Measurements from ENCODE around the gene NAPEPLD.
"Not testable (repeated sequence)": the region's sequence is repeated elsewhere in the genome, so short reads cannot be mapped to it uniquely, and the experiment has no call there.

The NAPEPLD gene

GRCh38 chr7:103129702-103130549 lies 19.0 kb downstream of the NAPEPLD start:
- Mint-ChIP-seq H3K4me3 (no peak overlapping the region), H3K9me3 (no peaks in the 10 kb centered on the region), H3K4me1 (peaks cover 7% of the 10 kb centered on the region), H3K27ac (no peak overlapping the region), H3K36me3 (peaks cover 24% of the 10 kb centered on the region)
- ATAC-seq (no peak), DNase-seq (ENCODE audit: low spot score in 2 of 2) (no peak)

- Mint-ChIP-seq H3K4me3 (no peak overlapping the region), H3K4me1 (peaks cover 5% of the 10 kb centered on the region), H3K9me3 (no peaks in the 10 kb centered on the region), H3K27ac (no peak overlapping the region), H3K36me3 (peaks cover 30% of the 10 kb centered on the region)
- DNase-seq (ENCODE audit: low spot score in 2 of 2), result no peak
- ATAC-seq, result no peak
These were observed 21.9 kb downstream of the NAPEPLD start for GRCh38 chr7:103127006-103127405.

- Mint-ChIP-seq H3K36me3 (peaks cover 43% of the 10 kb centered on the region), H3K9me3 (no peaks in the 10 kb centered on the region), H3K4me1 (peaks cover 5% of the 10 kb centered on the region), H3K4me3 (no peak overlapping the region), H3K27ac (no peak overlapping the region)
- no peak for ATAC-seq
- no peak for DNase-seq (ENCODE audit: low spot score in 2 of 2)
These were observed 24.4 kb downstream of the NAPEPLD start for GRCh38 chr7:103124429-103124979.

- ATAC-seq (no peak), DNase-seq (ENCODE audit: low spot score in 2 of 2) (no peak)
- H3K4me3 Mint-ChIP-seq, result no peak overlapping the region
- H3K9me3 Mint-ChIP-seq, result no peaks in the 10 kb centered on the region
- peaks cover 44% of the 10 kb centered on the region for H3K36me3 Mint-ChIP-seq
- no peak overlapping the region for H3K27ac Mint-ChIP-seq
- peaks cover 5% of the 10 kb centered on the region for H3K4me1 Mint-ChIP-seq
These were observed 25.4 kb downstream of the NAPEPLD start for GRCh38 chr7:103123529-103123928.

GRCh38 chr7:103121641-103122040 lies 27.3 kb downstream of the NAPEPLD start:
- no peak overlapping the region for H3K27ac Mint-ChIP-seq
- peaks cover 31% of the 10 kb centered on the region for H3K36me3 Mint-ChIP-seq
- no peaks in the 10 kb centered on the region for H3K9me3 Mint-ChIP-seq
- peaks cover 5% of the 10 kb centered on the region for H3K4me1 Mint-ChIP-seq
- no peak for DNase-seq (ENCODE audit: low spot score in 2 of 2)
- ATAC-seq, result no peak
- H3K4me3 Mint-ChIP-seq, result no peak overlapping the region

- DNase-seq (ENCODE audit: low spot score in 2 of 2) (no peak), ATAC-seq (no peak)
- H3K36me3 Mint-ChIP-seq, result peaks cover 22% of the 10 kb centered on the region
- H3K4me3 Mint-ChIP-seq, result no peak overlapping the region
- H3K9me3 Mint-ChIP-seq, result no peaks in the 10 kb centered on the region
- peaks cover 5% of the 10 kb centered on the region for H3K4me1 Mint-ChIP-seq
- no peak overlapping the region for H3K27ac Mint-ChIP-seq
These were observed 28.5 kb downstream of the NAPEPLD start for GRCh38 chr7:103120362-103120761.

- peaks cover 22% of the 10 kb centered on the region for H3K36me3 Mint-ChIP-seq
- no peak overlapping the region for H3K4me3 Mint-ChIP-seq
- DNase-seq (ENCODE audit: low spot score in 2 of 2) (no peak), ATAC-seq (no peak)
- H3K9me3 Mint-ChIP-seq, result no peaks in the 10 kb centered on the region
- peaks cover 5% of the 10 kb centered on the region for H3K4me1 Mint-ChIP-seq
- H3K27ac Mint-ChIP-seq, result no peak overlapping the region
These were observed 29.1 kb downstream of the NAPEPLD start for GRCh38 chr7:103119791-103120291.

- DNase-seq (ENCODE audit: low spot score in 2 of 2) (no peak), ATAC-seq (no peak)
- Mint-ChIP-seq H3K4me3 (no peak overlapping the region), H3K27ac (no peak overlapping the region), H3K4me1 (no peaks in the 10 kb centered on the region), H3K36me3 (peaks cover 21% of the 10 kb centered on the region), H3K9me3 (no peaks in the 10 kb centered on the region)
These were observed 31.4 kb downstream of the NAPEPLD start for GRCh38 chr7:103117465-103117864.

GRCh38 chr7:103116991-103117390 lies 31.9 kb downstream of the NAPEPLD start:
- H3K36me3 Mint-ChIP-seq, result peaks cover 16% of the 10 kb centered on the region
- no peak overlapping the region for H3K4me3 Mint-ChIP-seq

GRCh38 chr7:103116511-103116910 lies 32.4 kb downstream of the NAPEPLD start:
- no peaks in the 10 kb centered on the region for H3K4me1 Mint-ChIP-seq
- ATAC-seq (no peak), DNase-seq (ENCODE audit: low spot score in 2 of 2) (no peak)
- H3K9me3 Mint-ChIP-seq, result no peaks in the 10 kb centered on the region
- peaks cover 16% of the 10 kb centered on the region for H3K36me3 Mint-ChIP-seq
- no peak overlapping the region for H3K4me3 Mint-ChIP-seq
- no peak overlapping the region for H3K27ac Mint-ChIP-seq

More at GRCh38 chr7:103116991-103117390, 31.9 kb downstream of the NAPEPLD start:
- DNase-seq (ENCODE audit: low spot score in 2 of 2) (no peak), ATAC-seq (no peak)
- Mint-ChIP-seq H3K27ac (no peak overlapping the region), H3K9me3 (no peaks in the 10 kb centered on the region), H3K4me1 (no peaks in the 10 kb centered on the region)

GRCh38 chr7:103115771-103116170 lies 33.1 kb downstream of the NAPEPLD start:
- H3K27ac Mint-ChIP-seq, result no peak overlapping the region
- peaks cover 13% of the 10 kb centered on the region for H3K36me3 Mint-ChIP-seq
- DNase-seq (ENCODE audit: low spot score in 2 of 2) (no peak), ATAC-seq (no peak)
- no peaks in the 10 kb centered on the region for H3K9me3 Mint-ChIP-seq
- no peak overlapping the region for H3K4me3 Mint-ChIP-seq
- H3K4me1 Mint-ChIP-seq, result no peaks in the 10 kb centered on the region

GRCh38 chr7:103114576-103115008 lies 34.3 kb downstream of the NAPEPLD start:
- H3K27ac Mint-ChIP-seq, result peak overlapping the region; percentile 43
- H3K36me3 Mint-ChIP-seq, result peaks cover 4% of the 10 kb centered on the region
- peaks cover 2% of the 10 kb centered on the region for H3K4me1 Mint-ChIP-seq
- DNase-seq (ENCODE audit: low spot score in 2 of 2), result no peak
- H3K4me3 Mint-ChIP-seq, result no peak overlapping the region
- H3K9me3 Mint-ChIP-seq, result peaks cover 2% of the 10 kb centered on the region
- ATAC-seq, result no peak

GRCh38 chr7:103113164-103113563 lies 35.7 kb downstream of the NAPEPLD start:
- DNase-seq (ENCODE audit: low spot score in 2 of 2) (no peak), ATAC-seq (no peak)
- no peak overlapping the region for H3K4me3 Mint-ChIP-seq
- peaks cover 7% of the 10 kb centered on the region for H3K36me3 Mint-ChIP-seq
- no peak overlapping the region for H3K27ac Mint-ChIP-seq
- H3K4me1 Mint-ChIP-seq, result peaks cover 13% of the 10 kb centered on the region
- peaks cover 4% of the 10 kb centered on the region for H3K9me3 Mint-ChIP-seq

- peaks cover 47% of the 10 kb centered on the region for H3K36me3 Mint-ChIP-seq
- not testable (repeated sequence) for H3K27ac Mint-ChIP-seq; H3K4me3 Mint-ChIP-seq; ATAC-seq; H3K9me3 Mint-ChIP-seq; DNase-seq (ENCODE audit: low spot score in 2 of 2)
- peaks cover 20% of the 10 kb centered on the region for H3K4me1 Mint-ChIP-seq
These were observed 42.2 kb downstream of the NAPEPLD start for GRCh38 chr7:103106703-103107070.

- DNase-seq (ENCODE audit: low spot score in 2 of 2) (no peak), ATAC-seq (no peak)
- H3K4me1 Mint-ChIP-seq, result peaks cover 20% of the 10 kb centered on the region
- peaks cover 4% of the 10 kb centered on the region for H3K9me3 Mint-ChIP-seq
- H3K36me3 Mint-ChIP-seq, result peaks cover 52% of the 10 kb centered on the region
- no peak overlapping the region for H3K4me3 Mint-ChIP-seq
- no peak overlapping the region for H3K27ac Mint-ChIP-seq
These were observed 42.7 kb downstream of the NAPEPLD start for GRCh38 chr7:103106005-103106702.
